ENCODE measurements around the gene POLD4. TPM values are rescaled to one million over a fixed set of nuclear protein-coding genes. Genes with fewer than 3 reads are reported as not detected.

The POLD4 gene
- total RNA-seq, 3 donors from 2014 or later = 130 to 266 (median 201) TPM

GRCh38 chr11:67337257-67337656, 16.1 kb downstream of the POLD4 start:
- no peaks in the 10 kb centered on the region for H3K36me3 ChIP-seq (ENCODE audit: low read depth)
- intact Hi-C loops (cut with DNase I, micrococcal nuclease) = no loop called here
- TF ChIP-seq CTCF (IDR thresholded peaks at IDR 0.05) = no peak
- H3K4me1 ChIP-seq (ENCODE audit: low read depth) = no peaks in the 10 kb centered on the region
- H3K4me3 ChIP-seq = no peak overlapping the region
- H3K9me3 ChIP-seq = no peaks in the 10 kb centered on the region
- ATAC-seq (no peak), DNase-seq (no peak)

- intact Hi-C loops (cut with DNase I, micrococcal nuclease) = no loop called here
- no peaks in the 10 kb centered on the region for H3K36me3 ChIP-seq (ENCODE audit: low read depth)
- no peak overlapping the region for H3K4me3 ChIP-seq
- ATAC-seq (no peak), DNase-seq (no peak)
- TF ChIP-seq CTCF (IDR thresholded peaks at IDR 0.05) = no peak
- H3K9me3 ChIP-seq = no peaks in the 10 kb centered on the region
- no peaks in the 10 kb centered on the region for H3K4me1 ChIP-seq (ENCODE audit: low read depth)
Observed at GRCh38 chr11:67332081-67332691, 21.2 kb downstream of the POLD4 start.

GRCh38 chr11:67323526-67323925, 29.8 kb downstream of the POLD4 start:
- H3K36me3 ChIP-seq (ENCODE audit: low read depth) = no peaks in the 10 kb centered on the region
- no peak for DNase-seq
- H3K4me3 ChIP-seq = no peak overlapping the region
- TF ChIP-seq CTCF (IDR thresholded peaks at IDR 0.05) = no peak
- intact Hi-C loops (cut with DNase I, micrococcal nuclease) = no loop called here
- no peak for ATAC-seq
- no peaks in the 10 kb centered on the region for H3K4me1 ChIP-seq (ENCODE audit: low read depth)
- no peaks in the 10 kb centered on the region for H3K9me3 ChIP-seq

- no peaks in the 10 kb centered on the region for H3K4me1 ChIP-seq (ENCODE audit: low read depth)
- TF ChIP-seq CTCF (IDR thresholded peaks at IDR 0.05) = no peak
- intact Hi-C loops (cut with DNase I, micrococcal nuclease) = no loop called here
- ATAC-seq (no peak), DNase-seq (no peak)
- no peaks in the 10 kb centered on the region for H3K36me3 ChIP-seq (ENCODE audit: low read depth)
- no peak overlapping the region for H3K4me3 ChIP-seq
- H3K9me3 ChIP-seq = no peaks in the 10 kb centered on the region
Observed at GRCh38 chr11:67322049-67322448, 31.3 kb downstream of the POLD4 start.

GRCh38 chr11:67321313-67321871, 32.0 kb downstream of the POLD4 start:
- intact Hi-C loops (cut with DNase I, micrococcal nuclease) = no loop called here
- DNase-seq (no peak), ATAC-seq (no peak)
- TF ChIP-seq CTCF (IDR thresholded peaks at IDR 0.05) = no peak
- Histone ChIP-seq H3K36me3 (ENCODE audit: low read depth) (no peaks in the 10 kb centered on the region), H3K4me3 (no peak overlapping the region), H3K9me3 (no peaks in the 10 kb centered on the region), H3K4me1 (ENCODE audit: low read depth) (no peaks in the 10 kb centered on the region)
